PC-3 (cell line): ENCODE measurements around the gene HLA-A.

ENCODE experiments used
- EZH2 ChIP-seq: fragments of 300-600 bp; sonication (generic); IDR thresholded peaks from one replicate; pipeline ENCODE4 v1.6.1; 2017; ENCODE audit warnings: antibody characterized with exemption, mild to moderate bottlenecking, low read length; ENCODE audit not compliant: unreplicated experiment
- EZH2phosphoT487 ChIP-seq: fragments of 300-600 bp; sonication (generic); IDR thresholded peaks from 2 replicates; pipeline ENCODE4 v1.6.1; 2018; ENCODE audit warnings: mild to moderate bottlenecking, antibody characterized with exemption, low read length, borderline replicate concordance
- TF ChIP-seq, protein P1 (sequence below): fragments of 300-600 bp; sonication (generic); conservative IDR thresholded peaks from 2 replicates; pipeline ENCODE4 v1.5.1; 2017; ENCODE audit warnings: antibody characterized with exemption, low read depth, mild to moderate bottlenecking, low read length

DNA sequence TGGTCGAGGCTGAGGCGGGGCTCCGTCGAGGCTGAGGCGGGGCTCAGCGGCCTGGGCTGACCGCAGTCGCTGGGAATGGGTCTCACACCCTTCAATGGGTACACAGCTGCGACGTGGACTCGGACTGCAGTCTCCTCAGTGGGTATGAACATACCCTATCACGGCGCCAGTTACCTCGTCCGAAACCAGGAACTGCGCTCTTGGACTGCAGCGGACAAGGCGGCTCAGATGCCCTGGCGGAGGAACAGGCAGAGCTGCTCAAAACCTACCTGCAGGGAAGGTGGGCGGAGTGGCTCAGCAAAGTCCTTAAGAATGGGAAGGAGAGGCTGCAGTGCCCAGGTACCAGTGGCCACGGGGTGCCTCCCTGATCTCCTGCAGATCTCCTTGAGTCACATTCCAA is 14.2 kb downstream of the HLA-A start:
- TF ChIP-seq, protein P1, sequence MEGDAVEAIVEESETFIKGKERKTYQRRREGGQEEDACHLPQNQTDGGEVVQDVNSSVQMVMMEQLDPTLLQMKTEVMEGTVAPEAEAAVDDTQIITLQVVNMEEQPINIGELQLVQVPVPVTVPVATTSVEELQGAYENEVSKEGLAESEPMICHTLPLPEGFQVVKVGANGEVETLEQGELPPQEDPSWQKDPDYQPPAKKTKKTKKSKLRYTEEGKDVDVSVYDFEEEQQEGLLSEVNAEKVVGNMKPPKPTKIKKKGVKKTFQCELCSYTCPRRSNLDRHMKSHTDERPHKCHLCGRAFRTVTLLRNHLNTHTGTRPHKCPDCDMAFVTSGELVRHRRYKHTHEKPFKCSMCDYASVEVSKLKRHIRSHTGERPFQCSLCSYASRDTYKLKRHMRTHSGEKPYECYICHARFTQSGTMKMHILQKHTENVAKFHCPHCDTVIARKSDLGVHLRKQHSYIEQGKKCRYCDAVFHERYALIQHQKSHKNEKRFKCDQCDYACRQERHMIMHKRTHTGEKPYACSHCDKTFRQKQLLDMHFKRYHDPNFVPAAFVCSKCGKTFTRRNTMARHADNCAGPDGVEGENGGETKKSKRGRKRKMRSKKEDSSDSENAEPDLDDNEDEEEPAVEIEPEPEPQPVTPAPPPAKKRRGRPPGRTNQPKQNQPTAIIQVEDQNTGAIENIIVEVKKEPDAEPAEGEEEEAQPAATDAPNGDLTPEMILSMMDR = no peak
- TF ChIP-seq EZH2 = no peak
- no peak for TF ChIP-seq EZH2phosphoT487
